Tibial nerve (tissue), 4 donors: Measurements from ENCODE around the gene LBHD2.

Experiments used
- EP300 ChIP-seq, 2 donors: sonication (generic); formaldehyde crosslinking; IDR thresholded peaks; one replicate each; pipeline ENCODE4 v1.6.1; 2017; ENCODE audit warnings: antibody characterized with exemption in 2 of 2, mild to moderate bottlenecking in 1 of 2
- POLR2A ChIP-seq, 2 donors: fragments of 450-650 bp; IDR thresholded peaks; one replicate each; pipeline ENCODE4 v1.6.1; 2017; ENCODE audit warnings: antibody characterized with exemption in 2 of 2, mild to moderate bottlenecking in 2 of 2, moderate library complexity in 2 of 2
- TF ChIP-seq, protein P1 (sequence below), 5 experiments: fragments of 200-600 bp in 3 of 5; fragments of 450-650 bp in 2 of 5; sonication (generic) in 3 of 5; IDR thresholded peaks; one replicate each; pipeline ENCODE4 v1.5.1; 2016 to 2019; ENCODE audit warnings: antibody characterized with exemption in 5 of 5, mild to moderate bottlenecking in 3 of 5, moderate library complexity in 2 of 5

DNA sequence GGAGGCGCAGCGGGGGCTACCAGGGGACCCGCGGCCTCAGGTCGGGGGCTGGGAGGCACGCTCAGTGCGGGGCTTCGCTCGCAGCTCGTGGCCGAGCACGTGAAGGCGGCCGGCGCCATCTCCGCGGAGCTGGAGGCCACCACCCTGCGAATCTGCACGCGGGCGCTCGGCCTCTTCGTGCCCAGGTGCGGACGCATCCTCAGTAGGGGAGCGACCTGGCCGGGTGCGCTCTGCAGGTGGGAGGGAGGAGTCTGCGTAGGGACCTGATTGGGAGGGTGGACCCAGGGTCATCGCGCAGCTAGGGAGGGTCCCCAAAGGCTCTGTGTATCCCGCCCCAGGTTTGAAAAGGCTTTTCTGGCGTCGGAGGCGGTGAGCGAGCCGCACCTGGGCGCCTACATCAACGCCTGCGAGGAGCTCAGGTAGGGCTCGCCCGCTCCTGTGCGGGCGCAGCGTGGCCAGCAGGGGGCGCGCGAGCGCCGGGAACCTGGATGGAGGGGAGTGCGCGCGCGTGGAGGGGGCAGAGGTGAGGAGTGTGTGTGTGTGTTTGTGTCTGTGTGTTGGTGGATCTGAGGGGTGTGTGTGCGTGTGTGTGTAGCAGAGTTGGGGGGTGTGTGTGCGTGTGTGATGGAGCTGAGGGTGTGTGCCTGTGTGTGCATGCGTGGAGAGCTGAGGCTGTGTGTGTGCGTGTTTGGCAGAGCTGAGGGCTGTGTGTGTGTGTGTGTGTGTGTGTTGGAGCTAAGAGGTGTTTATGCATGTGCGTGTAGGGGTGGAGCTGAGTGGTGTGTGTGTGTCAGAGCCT, 20.8 kb downstream of the LBHD2 start:
- TF ChIP-seq, protein P1, sequence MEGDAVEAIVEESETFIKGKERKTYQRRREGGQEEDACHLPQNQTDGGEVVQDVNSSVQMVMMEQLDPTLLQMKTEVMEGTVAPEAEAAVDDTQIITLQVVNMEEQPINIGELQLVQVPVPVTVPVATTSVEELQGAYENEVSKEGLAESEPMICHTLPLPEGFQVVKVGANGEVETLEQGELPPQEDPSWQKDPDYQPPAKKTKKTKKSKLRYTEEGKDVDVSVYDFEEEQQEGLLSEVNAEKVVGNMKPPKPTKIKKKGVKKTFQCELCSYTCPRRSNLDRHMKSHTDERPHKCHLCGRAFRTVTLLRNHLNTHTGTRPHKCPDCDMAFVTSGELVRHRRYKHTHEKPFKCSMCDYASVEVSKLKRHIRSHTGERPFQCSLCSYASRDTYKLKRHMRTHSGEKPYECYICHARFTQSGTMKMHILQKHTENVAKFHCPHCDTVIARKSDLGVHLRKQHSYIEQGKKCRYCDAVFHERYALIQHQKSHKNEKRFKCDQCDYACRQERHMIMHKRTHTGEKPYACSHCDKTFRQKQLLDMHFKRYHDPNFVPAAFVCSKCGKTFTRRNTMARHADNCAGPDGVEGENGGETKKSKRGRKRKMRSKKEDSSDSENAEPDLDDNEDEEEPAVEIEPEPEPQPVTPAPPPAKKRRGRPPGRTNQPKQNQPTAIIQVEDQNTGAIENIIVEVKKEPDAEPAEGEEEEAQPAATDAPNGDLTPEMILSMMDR (IDR thresholded peaks at IDR 0.05): peak; percentile 94 to 99 (median 98)
- no peak for TF ChIP-seq POLR2A (IDR thresholded peaks at IDR 0.05)
- no peak for TF ChIP-seq EP300 (IDR thresholded peaks at IDR 0.05)
